NCI-H2081 (cell line): Measurements from ENCODE around the gene PUSL1.
"Not testable (repeated sequence)": the region's sequence is repeated elsewhere in the genome, so short reads cannot be mapped to it uniquely, and the experiment has no call there.

Experiments used
- DNase-seq, 2 experiments: peaks; one replicate each; lab custom pipeline; 2025; lab: John Stamatoyannopoulos, UW

PUSL1 gene

DNA sequence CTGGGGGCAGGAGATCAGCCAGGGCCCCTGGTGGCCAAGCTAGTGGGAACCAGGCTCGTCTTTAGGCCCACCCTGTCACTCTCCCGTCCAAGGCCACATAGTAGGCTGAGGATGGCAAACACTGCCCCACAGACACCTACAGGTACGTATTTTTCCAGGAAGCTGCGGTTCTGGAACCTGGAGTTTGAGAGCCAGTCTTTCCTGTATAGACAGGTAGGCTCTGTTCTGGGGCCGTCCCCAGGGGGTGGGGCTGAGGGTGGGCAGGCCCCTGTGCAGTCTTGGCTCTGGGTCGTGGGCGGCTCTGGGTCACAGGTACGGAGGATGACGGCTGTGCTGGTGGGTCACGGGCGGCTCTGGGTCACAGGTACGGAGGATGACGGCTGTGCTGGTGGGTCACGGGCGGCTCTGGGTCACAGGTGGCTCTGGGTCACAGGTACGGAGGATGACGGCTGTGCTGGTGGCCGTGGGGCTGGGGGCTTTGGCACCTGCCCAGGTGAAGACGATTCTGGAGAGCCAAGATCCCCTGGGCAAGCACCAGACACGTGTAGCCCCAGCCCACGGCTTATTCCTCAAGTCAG, 2.2 kb downstream of the PUSL1 start:
- DNase-seq, result no peak

DNA sequence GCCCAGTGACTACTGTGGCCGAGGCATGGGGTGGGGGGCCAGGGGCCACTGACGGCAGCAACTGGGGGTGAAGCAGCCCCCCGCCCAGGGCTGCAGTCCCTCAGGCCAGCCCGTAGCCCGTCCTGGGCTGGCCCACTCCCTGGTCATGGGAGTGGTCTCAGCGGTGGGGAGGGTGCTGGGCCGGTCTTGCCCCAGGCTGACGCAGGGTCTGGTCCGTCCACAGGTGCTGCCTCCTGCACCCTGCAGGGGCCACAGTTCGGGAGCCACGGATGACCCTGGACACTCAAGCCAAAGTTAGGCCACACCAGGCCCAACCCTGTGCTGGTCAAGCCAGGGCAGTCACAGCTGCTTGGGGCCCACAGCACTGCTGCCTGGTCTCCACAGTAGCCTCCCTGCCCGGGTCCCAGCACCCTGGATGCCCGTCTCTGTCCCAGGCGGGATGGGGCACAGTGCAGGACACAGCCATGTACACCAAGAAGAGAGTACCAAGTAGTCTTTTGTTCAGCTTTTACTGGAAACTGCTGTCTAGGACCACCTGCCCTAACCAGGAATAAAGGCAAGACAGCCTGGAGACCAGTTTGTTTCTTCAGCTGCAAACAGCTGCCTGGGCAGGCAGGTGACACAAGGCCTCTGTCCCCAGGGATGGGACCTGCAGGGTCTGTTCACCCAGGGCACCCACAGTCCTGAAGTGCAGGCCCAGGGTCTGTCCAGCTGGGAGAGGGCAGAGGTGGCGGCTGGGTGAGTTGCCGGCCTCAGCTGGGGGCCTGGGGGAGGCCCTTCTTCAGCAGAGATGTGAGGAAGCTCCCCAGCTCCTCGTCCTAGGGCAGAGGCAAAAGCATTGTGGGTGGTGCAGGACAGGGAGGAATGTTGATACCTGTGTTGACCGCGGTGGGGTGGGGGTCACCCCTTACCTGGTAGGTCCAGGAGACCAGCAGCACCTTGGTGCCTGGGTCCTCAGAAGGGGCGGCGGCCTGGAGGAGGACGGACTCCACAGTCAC, 3.0 kb downstream of the PUSL1 start:
- no peak for DNase-seq

DNA sequence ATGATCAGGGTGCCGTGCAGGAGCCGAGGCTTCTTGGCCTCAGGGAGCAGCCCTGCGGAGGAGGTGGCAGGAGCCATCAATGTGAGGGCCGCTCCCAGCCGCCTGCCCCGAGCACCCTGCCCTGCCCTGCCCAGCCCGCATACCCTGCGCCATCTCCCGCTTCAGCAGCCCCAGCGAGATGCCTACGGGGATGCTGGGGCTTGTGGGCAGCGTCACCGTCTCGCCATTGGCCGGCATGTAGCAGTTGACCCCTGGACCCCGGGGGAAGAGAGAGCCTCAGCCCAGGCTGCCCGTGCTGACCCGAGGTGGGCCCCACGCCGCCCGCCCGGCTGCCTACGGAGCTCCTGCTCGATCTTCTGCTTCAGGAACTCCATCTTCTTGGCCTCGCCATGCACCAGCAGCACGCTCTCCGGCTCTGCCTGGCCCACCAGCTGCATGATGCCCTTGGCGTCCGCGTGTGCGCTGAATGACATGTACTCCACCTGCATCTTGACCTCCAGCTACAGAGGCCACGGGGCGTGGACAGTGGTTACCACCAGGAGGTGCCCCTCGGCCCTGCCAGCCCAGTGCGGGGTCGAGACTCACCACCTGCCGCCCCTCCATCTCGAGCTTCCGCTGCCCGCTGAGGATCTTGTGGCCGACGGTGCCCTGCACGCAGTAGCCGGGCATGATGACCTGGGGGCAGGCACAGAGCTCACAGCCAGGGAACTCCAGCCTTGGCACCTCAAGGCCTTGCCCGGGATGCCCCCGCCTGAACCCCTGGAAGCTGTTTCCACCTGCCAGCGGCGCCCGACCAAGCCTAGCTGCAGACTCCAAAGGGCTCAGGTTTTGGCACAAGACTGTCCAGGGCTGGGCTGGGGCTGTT, 4.3 kb downstream of the PUSL1 start:
- DNase-seq, result no peak

DNA sequence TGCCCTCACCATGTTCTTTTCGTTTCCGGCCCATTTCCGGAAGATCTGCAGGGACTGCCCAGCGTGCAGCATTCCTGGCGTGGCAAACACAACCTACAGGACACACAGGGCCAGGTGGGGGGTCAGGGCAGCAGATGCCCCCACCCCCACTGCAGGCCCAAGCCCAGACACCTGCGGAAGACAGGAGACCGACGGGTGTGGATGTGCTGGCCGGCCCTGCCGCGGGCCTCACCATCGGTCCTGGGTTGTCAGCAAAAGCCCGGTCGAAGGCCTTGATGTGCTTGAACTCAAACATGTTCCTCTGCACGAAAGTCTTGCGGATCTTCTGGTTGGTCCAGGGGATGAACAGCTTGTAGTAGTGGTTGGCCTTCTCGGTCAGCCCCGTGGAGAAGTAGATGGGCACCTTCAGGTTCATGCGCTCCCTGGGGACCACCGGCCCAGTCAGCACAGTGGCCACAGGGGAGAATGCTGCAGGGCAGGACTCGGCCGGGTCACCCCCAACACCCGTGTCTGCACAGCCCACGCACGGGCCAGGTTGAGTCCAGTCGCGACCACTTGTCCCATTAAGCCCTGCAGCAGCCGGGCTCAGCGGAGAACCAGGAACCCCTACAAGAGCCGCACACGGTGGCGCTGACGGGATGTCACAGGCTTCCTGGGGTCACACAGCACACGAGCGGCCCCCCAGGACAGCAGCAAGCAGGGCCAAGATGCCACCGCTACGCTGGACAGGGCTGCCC, 5.3 kb downstream of the PUSL1 start:
- DNase-seq, result no peak

DNA sequence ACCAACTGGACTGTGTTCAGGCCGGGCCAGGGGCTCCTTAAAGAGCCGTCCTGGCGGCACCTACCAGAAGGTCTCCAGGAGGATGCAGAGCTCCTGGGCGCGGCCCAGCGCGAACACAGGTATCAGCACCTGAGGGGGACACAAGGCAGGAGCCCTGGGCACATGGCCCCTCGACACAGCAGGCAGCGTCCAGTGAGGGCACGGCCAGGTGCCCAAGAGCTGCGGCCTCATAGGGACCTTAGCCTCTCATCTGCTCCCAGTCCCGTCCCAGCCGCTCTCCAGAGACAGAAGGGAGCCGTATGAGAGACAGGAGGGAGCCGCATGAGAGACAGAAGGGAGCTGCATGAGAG, 5.8 kb downstream of the PUSL1 start:
- DNase-seq, result no peak

DNA sequence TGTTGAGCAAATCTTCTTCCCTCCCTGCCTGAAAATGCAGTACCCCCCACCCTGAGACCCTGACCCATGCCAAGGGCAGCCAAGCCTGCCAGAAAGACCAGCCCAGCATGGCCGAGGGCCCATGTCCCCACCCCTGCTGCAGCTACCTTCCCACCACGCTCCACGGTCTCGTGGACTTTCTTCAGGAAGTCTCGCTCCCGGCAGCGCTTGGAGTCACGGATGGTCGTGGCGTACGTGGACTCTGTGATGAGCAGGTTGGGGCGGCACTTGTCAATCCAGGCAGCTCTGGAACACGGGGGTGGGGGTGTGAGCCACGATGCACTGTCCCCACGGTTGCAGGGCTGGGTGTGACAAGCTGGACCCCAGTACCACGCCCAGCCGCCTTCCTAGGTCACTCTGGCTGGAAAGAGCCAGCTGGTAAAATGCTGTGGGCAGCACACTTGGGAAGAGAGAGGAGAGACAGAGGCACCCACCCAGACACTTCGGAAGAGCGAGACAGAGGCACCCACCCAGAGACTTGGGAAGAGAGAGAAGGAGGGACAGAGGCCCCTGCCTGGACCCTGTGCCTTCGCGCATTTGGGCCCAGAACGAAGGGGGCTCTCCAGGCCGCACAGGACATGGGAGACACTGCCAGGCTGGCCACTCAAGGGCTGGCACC, 6.4 kb downstream of the PUSL1 start:
- no peak for DNase-seq

DNA sequence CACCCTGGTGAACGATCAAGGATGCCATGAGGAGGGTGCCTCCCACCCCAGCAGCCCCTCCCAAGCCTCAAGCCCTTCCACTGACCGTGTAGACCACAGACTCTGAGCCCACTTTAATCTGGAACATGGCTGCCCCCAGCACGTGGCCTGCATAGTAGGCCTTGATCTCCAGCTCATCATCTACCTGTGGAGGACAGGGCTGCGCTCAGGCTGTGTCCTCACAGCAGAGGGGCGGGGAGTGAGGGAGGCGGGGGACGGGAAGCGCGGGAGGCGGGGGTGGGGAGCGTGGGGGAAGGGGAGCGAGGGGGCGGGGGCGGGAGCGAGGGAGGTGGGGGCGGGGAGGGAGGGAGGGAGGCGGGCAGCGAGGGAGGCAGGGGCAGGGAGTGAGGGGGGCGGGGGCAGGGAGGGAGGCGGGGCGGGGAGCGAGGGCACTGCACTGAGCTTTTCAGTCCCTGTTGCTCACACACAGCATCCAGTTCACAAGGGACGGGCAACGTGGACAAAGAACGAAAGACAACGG, 7.1 kb downstream of the PUSL1 start:
- no peak for DNase-seq

DNA sequence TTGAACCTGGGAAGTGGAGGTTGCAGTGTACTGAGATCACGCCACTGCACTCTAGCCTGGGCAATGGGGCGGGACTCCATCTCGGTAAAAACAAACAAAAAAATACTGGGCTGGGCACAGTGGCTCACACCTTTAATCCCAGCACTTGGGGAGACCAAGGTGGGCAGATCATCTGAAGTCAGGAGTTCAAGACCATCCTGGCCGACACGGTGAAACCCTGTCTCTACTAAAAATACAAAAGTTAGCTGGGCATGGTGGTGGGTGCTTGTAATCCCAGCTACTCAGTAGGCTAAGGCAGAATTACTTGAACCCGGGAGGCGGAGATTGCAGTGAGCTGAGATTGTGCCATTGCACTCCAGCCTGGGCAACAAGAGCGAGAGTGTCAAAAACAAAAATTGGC, 7.8 kb downstream of the PUSL1 start:
- not testable (repeated sequence) for DNase-seq

DNA sequence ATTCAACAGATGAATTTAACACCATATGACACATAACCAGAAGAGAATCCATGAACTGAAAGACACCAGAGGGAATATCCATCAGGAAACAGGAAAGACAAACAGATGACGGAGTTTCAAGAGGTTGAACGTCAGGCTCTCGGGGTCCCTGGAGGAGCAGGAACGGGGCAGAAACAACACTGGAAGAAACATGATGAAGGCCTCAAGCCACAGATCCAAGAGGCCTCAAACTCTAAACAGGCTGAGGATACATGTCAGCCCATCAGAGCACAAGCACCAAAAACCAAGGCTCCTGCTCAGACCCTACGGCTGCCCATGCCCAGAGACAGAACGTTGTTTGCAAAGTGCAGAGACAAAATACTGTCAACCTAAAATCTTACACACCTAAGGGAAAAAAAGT, 9.0 kb downstream of the PUSL1 start:
- no peak for DNase-seq

DNA sequence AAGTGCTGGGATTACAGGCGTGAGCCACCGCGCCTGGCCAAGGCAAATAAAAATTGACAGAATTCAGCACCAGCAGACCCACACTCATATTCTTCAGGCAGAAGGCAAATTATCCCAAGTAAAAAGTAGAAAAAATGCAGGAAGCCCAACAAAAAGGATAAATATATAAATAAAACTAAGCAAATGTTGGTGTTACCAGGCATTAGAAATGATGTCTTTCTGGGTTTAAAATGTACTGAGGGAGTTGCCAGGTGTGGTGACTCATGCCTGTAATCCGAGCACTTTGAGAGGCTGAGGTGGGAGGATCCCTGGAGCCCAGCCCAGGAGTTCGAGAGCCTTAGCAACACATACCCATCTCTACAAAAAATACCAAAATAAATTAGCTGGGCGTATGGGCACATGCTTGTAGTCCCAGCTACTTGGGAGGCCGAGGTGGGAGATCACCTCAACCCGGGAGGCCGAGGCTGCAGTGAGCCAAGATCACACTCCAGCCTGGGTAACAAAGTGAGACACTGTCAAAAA, 9.8 kb downstream of the PUSL1 start:
- peak; percentile 73 to 84 for DNase-seq

DNA sequence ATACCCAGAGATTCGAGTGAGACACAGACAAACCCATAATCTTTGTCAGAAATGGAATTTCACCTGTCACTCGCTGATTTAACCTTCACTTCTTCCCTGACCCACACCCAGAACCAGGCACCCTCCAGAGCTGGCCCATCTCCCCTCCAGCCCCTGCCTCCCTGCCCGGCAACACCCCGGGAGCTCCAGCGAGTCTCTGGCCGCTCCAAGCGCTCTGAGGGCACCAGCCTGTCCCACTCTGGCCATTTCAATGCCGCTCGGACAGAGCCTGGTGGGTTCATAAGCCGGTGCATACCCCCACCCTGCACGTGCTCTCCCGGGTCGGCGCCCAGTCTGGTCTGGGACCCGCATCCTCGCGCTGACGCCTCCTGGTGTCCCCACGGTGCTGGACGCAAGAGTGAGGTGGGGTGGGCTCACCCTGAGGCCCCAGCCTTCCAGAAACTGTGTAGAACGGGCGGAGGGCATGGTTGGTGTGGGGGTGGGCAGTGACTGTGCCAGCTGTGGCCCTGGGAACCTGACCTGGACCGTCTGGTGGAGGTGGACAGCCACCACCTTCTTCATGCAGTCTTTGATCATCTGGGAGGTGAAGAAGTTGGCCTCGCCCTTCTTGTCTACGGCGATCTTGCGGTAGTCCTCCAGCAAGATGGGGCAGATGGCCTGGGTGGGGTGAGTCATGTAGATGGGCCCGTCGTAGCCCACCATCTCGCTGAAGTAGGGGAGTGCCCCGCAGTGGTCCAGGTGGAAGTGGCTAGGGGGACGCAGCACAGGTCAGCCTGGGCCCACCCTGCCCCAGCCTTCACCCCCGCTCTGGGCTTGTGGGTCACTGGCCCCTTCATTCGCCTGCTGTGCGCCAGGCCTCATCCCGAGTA, 10.6 kb downstream of the PUSL1 start:
- DNase-seq, result no peak

DNA sequence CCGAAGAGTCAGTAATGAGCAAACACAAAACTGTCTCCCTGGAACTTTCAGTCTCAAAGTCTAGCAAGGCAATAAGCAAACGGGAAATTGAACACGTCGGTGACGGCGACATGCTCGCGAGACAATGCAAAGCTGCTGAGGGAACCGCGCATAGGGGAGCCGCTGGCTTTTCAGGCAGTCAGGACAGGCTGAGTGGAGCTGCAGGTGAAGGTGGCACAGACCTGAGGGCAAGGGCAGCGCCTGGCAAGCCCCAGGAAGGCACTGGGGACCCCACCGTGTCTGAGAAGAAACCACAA, 11.2 kb downstream of the PUSL1 start:
- DNase-seq, result no peak

DNA sequence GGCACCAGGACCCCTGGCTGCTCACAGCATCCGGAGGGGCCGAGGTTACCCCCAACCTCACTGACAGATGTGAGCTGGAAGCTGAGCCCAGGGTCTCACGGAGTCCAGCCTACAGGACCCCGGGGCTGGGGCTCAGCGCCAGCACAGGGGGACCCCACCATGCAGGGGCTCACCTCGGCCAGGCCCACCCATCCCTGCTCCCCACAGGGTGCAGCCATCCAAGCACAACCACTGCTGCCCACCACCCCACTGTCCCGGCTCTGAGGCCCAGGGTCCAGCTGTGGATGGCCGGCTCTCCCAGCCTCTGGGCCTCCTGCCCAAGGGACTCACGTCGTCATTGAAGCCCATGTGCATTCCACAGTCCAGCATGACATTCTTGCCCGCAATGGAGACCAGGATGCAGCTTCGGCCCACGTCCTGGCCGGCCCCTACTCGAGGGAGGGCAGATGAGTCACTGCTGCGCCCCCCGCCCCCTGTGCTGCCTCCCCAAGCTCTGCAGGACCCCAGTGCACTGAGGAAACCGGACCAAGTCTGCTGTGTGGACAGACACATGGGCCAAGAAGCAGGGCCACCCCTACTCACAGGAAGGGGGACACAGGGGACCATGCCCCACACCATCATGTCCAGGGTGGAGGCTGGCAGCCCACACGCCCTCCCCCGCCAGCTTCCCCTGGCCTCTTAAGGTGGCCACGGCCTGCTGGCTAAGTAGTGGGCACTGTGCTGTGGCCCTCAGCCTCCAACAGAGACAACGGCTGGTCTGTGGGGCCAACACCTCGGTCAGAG, 12.5 kb downstream of the PUSL1 start:
- no peak for DNase-seq

DNA sequence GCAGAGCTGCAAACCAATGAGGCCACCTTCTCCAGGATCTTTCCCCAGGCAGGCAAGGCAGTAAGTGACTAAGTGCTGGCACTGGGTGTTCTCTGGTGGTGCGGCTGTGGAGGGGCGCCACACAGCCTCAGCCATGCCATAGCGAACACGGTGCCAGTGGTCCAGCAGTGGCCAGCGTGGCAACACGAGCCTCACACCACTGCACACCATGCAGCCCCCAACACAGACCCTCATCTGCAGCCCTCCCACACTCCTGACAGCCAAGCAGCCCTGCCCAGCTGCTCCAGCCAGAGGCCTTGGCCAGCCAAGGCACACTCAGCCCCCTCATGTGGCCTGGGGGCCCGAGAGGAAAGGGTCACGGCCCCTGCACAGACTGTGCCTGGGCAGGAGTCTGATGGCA, 13.1 kb downstream of the PUSL1 start:
- DNase-seq, result no peak

DNA sequence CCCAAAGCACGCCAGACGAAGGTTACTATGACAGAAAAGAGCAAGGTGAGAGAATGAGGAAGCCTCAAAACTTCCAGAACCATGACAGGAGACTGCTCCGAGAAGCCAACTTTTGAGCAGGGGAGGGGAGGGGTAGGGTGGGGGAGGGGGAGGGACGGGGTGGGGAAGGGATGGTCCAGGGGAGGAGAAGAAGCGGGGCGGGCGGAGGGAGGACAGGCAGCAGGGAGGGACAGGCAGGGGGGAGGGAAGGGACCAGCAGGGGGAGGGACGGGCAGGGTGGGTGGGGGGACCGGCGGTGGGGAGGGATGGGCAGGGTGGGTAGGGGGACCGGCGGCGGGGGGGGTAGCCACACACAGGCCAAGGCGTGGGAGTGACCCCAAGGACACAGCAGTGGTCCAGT, 14.0 kb downstream of the PUSL1 start:
- DNase-seq, result no peak

DNA sequence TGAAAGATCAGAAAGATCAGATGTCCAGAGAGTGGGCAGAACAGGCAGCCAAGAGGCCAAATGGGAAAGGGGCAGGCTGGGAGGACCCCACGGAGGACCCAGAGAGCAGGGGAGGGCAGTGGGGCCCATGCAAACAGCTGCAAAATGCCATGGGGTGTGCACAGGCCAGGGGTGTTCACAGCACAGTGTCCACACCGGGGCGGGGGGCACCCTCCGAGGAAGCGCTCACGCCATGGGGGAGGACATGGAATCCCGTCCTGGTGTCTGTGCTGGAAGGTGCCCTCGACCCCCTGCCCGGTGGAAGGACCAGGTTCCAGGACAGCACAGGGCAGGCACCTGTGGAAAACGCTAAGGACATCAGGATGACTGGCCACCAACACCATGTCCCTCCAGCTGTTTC, 14.6 kb downstream of the PUSL1 start:
- DNase-seq, result no peak

DNA sequence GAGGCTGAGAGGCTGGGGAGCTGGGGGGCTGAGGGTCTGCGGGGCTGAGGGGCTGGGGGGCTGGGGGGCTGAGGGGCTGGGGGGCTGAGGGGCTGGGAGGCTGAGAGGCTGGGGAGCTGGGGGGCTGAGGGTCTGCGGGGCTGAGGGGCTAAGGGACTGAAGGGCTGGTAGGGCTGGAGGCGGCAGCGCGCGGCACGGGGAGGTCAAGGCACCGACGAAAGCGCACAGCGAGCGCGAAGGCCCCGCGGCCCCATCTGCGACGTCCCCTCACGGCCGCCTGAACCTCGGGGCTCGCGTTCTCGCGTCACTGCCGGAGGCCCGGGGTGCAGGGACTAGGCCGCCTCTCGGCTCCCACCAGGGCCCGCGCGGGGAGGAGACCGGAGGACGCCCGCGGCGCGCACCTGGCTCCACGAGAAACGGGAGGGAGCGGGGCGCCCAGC, 15.7 kb downstream of the PUSL1 start:
- no peak for DNase-seq

DNA sequence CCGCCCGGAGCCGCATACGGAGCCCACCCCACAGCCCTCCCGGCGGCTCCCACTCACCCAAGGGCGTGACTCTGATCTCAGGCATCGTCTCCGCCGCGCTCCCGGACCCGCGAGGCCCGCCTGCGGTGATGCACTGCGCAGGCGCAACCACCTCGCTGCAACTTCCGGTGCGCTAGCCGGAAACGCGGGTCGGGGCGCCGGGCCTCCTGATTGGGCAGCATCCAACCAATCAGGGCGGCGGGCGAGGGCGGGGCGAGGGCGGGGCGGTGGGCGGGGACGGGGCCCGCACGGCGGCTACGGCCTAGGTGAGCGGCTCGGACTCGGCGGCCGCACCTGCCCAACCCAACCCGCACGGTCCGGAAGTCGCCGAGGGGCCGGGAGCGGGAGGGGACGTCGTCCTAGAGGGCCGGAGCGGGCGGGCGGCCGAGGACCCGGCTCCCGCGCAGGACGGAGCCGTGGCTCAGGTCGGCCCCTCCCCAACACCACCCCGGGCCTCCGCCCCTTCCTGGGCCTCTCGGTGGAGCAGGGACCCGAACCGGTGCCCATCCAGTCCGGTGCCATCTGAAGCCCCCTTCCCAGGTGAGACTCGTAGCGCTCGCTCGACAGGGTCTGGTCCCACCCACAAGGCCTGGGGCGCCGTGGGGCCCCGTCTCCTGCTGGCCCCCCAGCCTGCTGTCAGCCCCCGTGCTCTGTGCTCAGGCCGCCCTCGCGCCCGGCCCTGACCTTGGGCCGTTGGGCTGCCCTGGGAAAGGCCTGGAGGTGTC, 16.3 kb downstream of the PUSL1 start, which contains the start of the genes CPTP and INTS11:
CPTP (plus strand) TSS at position 279 of the 764 bp plus-strand sequence. CDS start 2,109 bp downstream, outside the sequence.
INTS11 (minus strand) TSS at position 137 of the 764 bp plus-strand sequence; CDS start at position 85, 52 bp downstream.
- DNase-seq, result peak; percentile 89 to 92
